HG02763 (cell line): ENCODE data around the gene ARHGAP1.
A peak's percentile ranks its signal among the peaks of the same experiment; 100 is the strongest.

Experiments
- ATAC-seq: cut with Tn5 transposase; IDR thresholded peaks from one replicate; pipeline ENCODE4 v1.9.1; 2021; ENCODE audit warnings: mild to moderate bottlenecking, moderate library complexity; ENCODE audit not compliant: unreplicated experiment

Gene ARHGAP1

GRCh38 chr11:46700241-46701077, at the start of gene ARHGAP1, which contains the start of gene ZNF408:
Gene ARHGAP1 (minus strand): TSS chr11:46700619. CDS start chr11:46696107, 4,512 bp downstream.
Gene ZNF408 (plus strand): TSS chr11:46701031. CDS start chr11:46701048, 17 bp downstream.
- peak; percentile 88 for ATAC-seq

GRCh38 chr11:46747150-46747549, 46.7 kb upstream of the ARHGAP1 start:
- no peak for ATAC-seq

- no peak for ATAC-seq
Observed at GRCh38 chr11:46745995-46746394, 45.6 kb upstream of the ARHGAP1 start.

- ATAC-seq, result no peak
Observed at GRCh38 chr11:46745328-46745727, 44.9 kb upstream of the ARHGAP1 start.

- ATAC-seq, result no peak
Observed at GRCh38 chr11:46743693-46744339, 43.4 kb upstream of the ARHGAP1 start.

GRCh38 chr11:46743043-46743442, 42.6 kb upstream of the ARHGAP1 start:
- no peak for ATAC-seq

GRCh38 chr11:46741600-46742484, 41.4 kb upstream of the ARHGAP1 start:
- no peak for ATAC-seq

GRCh38 chr11:46738887-46739286, 38.5 kb upstream of the ARHGAP1 start:
- no peak for ATAC-seq

- ATAC-seq, result no peak
Observed at GRCh38 chr11:46737699-46738098, 37.3 kb upstream of the ARHGAP1 start.

- no peak for ATAC-seq
Observed at GRCh38 chr11:46736615-46737014, 36.2 kb upstream of the ARHGAP1 start.

GRCh38 chr11:46736146-46736545, 35.7 kb upstream of the ARHGAP1 start:
- ATAC-seq, result no peak

- no peak for ATAC-seq
Observed at GRCh38 chr11:46733234-46733633, 32.8 kb upstream of the ARHGAP1 start.

GRCh38 chr11:46731545-46731944, 31.1 kb upstream of the ARHGAP1 start:
- ATAC-seq, result no peak

- no peak for ATAC-seq
Observed at GRCh38 chr11:46729110-46730027, 28.9 kb upstream of the ARHGAP1 start.

- no peak for ATAC-seq
Observed at GRCh38 chr11:46728659-46729040, 28.2 kb upstream of the ARHGAP1 start.

- no peak for ATAC-seq
Observed at GRCh38 chr11:46727952-46728658, 27.7 kb upstream of the ARHGAP1 start.

- ATAC-seq, result no peak
Observed at GRCh38 chr11:46726206-46726862, 25.9 kb upstream of the ARHGAP1 start.

- ATAC-seq, result no peak
Observed at GRCh38 chr11:46725338-46726205, 25.2 kb upstream of the ARHGAP1 start.
